Ascending aorta (tissue), 2 donors: Measurements from ENCODE around the gene ANKHD1. TPM values are rescaled to one million over a fixed set of nuclear protein-coding genes. Genes with fewer than 3 reads are reported as not detected.

Experiments used
- DNase-seq, 2 donors: peaks; one replicate each; pipeline ENCODE4 v3.0.0-alpha.2; 2019; ENCODE audit warnings: low spot score in 2 of 2
- H3K27ac ChIP-seq, 2 donors: fragments of 200-600 bp; sonication (generic); one replicate each; pipeline ENCODE4 v1.5.1; 2016 to 2017; ENCODE audit warnings: mild to moderate bottlenecking in 1 of 2
- H3K27me3 ChIP-seq: fragments of 200-600 bp; sonication (generic); one replicate; pipeline ENCODE4 v1.5.1; 2017
- H3K36me3 ChIP-seq, 2 donors: fragments of 200-600 bp; sonication (generic); one replicate each; pipeline ENCODE4 v1.5.1; 2016
- H3K4me1 ChIP-seq, 2 donors: fragments of 200-600 bp; sonication (generic); one replicate each; pipeline ENCODE4 v1.5.1; 2016 to 2017; ENCODE audit warnings: mild to moderate bottlenecking in 1 of 2
- H3K4me3 ChIP-seq, 2 donors: fragments of 200-600 bp; sonication (generic); one replicate each; pipeline ENCODE4 v1.5.1; 2016 to 2017; ENCODE audit warnings: mild to moderate bottlenecking in 1 of 2
- H3K9me3 ChIP-seq, 2 donors: fragments of 200-600 bp; sonication (generic); one replicate each; pipeline ENCODE4 v1.5.1; 2016
- intact Hi-C: fragments of 100-400 bp; cut with DNase I; formaldehyde crosslinking; loops from one replicate; pipeline ENCODE4 v1.15.1; 2023
- total RNA-seq: library from RNA; depleted of rRNA; stranded (reverse); fragments of >200 nt; gene quantifications from one replicate; pipeline ENCODE4 v1.1.0, GENCODE V29; 2016
- TF ChIP-seq, protein P1 (sequence below), 3 experiments: fragments of 200-600 bp in 2 of 3; fragments of 450-650 bp in 1 of 3; sonication (generic) in 2 of 3; IDR thresholded peaks; one replicate each; pipeline ENCODE4 v1.5.1; 2016 to 2019; ENCODE audit warnings: antibody characterized with exemption in 3 of 3, mild to moderate bottlenecking in 1 of 3, moderate library complexity in 1 of 3

Gene ANKHD1
- total RNA-seq, 1 donor from 2014 or later: 73.4 TPM

- DNase-seq: no peak
- Histone ChIP-seq H3K9me3 (no peaks in the 10 kb centered on the region), H3K4me1 (peaks cover 10 to 28% of the 10 kb centered on the region in 2 donors), H3K36me3 (peaks cover 17 to 20% of the 10 kb centered on the region in 2 donors), H3K4me3 (no peak overlapping the region), H3K27me3 (no peaks in the 10 kb centered on the region), H3K27ac (no peak overlapping the region)
- TF ChIP-seq, protein P1, sequence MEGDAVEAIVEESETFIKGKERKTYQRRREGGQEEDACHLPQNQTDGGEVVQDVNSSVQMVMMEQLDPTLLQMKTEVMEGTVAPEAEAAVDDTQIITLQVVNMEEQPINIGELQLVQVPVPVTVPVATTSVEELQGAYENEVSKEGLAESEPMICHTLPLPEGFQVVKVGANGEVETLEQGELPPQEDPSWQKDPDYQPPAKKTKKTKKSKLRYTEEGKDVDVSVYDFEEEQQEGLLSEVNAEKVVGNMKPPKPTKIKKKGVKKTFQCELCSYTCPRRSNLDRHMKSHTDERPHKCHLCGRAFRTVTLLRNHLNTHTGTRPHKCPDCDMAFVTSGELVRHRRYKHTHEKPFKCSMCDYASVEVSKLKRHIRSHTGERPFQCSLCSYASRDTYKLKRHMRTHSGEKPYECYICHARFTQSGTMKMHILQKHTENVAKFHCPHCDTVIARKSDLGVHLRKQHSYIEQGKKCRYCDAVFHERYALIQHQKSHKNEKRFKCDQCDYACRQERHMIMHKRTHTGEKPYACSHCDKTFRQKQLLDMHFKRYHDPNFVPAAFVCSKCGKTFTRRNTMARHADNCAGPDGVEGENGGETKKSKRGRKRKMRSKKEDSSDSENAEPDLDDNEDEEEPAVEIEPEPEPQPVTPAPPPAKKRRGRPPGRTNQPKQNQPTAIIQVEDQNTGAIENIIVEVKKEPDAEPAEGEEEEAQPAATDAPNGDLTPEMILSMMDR (IDR thresholded peaks at IDR 0.05): no peak
- intact Hi-C loops: no loop called here
These were observed 152.0 kb downstream of the ANKHD1 start for GRCh38 chr5:140553657-140554056.

GRCh38 chr5:140554454-140554853 is 152.8 kb downstream of the ANKHD1 start:
- H3K36me3 ChIP-seq: peaks cover 17 to 20% of the 10 kb centered on the region in 2 donors
- intact Hi-C loops: no loop called here
- no peaks in the 10 kb centered on the region for H3K9me3 ChIP-seq
- no peak overlapping the region for H3K4me3 ChIP-seq
- TF ChIP-seq, protein P1 (IDR thresholded peaks at IDR 0.05): no peak
- H3K27ac ChIP-seq: no peak overlapping the region
- DNase-seq: no peak
- H3K27me3 ChIP-seq: no peaks in the 10 kb centered on the region
- H3K4me1 ChIP-seq: peaks cover 3 to 21% of the 10 kb centered on the region in 2 donors

GRCh38 chr5:140555747-140556312 is 154.2 kb downstream of the ANKHD1 start:
- H3K4me3 ChIP-seq: peak overlapping the region; percentile 68 to 74
- DNase-seq: no peak

DNA sequence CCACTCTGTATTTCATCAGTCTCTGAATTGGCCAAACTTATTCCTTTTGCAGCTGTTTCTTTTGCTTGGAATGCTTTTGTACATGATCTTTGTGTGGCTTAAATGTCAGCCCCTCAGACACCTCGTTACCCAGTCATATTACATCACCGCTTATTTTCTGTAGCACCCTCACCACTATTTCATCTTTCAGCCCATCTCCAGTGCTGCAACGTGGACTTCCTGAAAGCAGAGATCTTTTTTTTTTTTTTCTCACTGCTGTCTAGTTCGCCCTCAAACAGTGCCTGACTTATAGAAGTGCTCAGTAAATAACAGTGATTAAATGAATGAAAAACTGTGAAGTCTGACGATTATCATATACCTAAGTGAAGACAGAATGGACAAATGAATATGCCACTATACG is 154.8 kb downstream of the ANKHD1 start:
- peaks cover 9 to 13% of the 10 kb centered on the region in 2 donors for H3K36me3 ChIP-seq
- no peaks in the 10 kb centered on the region for H3K9me3 ChIP-seq
- H3K4me1 ChIP-seq: peaks cover 0 to 18% of the 10 kb centered on the region in 2 donors
- intact Hi-C loops: loop anchor here (2.0 to 5.0 kb wide), 2 partner anchors 154 to 379 kb away; partner anchors contain the start of gene CYSTM1
- DNase-seq: no peak
- peak overlapping the region; percentile 68 to 74 for H3K4me3 ChIP-seq
- TF ChIP-seq, protein P1 (IDR thresholded peaks at IDR 0.05): no peak
- H3K27ac ChIP-seq: peak overlapping the region; percentile 19 to 88
- H3K27me3 ChIP-seq: no peaks in the 10 kb centered on the region

More at GRCh38 chr5:140555747-140556312, 154.2 kb downstream of the ANKHD1 start:
- TF ChIP-seq, protein P1 (IDR thresholded peaks at IDR 0.05): no peak
- Histone ChIP-seq H3K4me1 (peaks cover 0 to 18% of the 10 kb centered on the region in 2 donors), H3K27ac (peak overlapping the region in 1 of 2 donors; percentile 19), H3K9me3 (no peaks in the 10 kb centered on the region), H3K36me3 (peaks cover 10 to 14% of the 10 kb centered on the region in 2 donors), H3K27me3 (no peaks in the 10 kb centered on the region)
- intact Hi-C loops: loop anchor here (2.0 to 5.0 kb wide), 2 partner anchors 153 to 379 kb away; partner anchors contain the start of gene CYSTM1

DNA sequence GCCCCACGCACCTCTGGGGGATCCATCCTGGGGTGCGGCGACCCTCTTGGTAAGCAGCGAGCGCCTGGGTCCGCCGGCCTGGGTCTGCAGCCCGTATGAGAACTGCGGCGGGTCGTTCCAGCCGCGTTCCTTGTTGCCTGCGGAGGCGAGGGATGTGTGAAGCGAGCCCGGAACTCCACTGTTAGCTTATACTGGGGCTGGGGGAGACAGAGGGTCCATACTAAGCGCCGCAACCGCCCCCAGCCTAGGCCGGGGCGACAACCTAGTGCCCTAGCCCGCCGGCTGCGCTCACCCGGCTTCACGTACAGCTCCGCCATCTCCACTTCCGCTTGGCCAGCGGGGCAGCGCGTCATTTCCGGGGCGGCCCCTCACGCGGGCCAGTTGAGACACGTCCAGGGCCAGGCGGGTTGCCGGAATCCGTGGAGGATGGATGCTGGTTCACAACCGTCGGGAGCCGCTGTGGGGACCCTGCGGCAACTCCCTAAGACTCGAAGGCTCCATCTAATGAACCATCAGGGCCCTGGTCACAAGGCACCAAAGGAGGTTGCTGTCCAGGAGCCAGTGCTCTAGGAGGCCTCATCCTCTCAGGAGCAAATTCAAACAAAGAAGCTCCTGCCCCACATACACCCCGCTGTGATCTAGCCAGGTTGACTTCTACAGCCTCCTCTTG is 155.6 kb downstream of the ANKHD1 start, which contains the start of gene SRA1:
TSS of gene SRA1 (minus strand) at position 338 of the 670 bp plus-strand sequence. CDS start at position 317, 21 bp downstream.
- no peaks in the 10 kb centered on the region for H3K9me3 ChIP-seq
- peaks cover 7 to 19% of the 10 kb centered on the region in 2 donors for H3K36me3 ChIP-seq
- peak; percentile 79 to 97 for DNase-seq
- H3K27ac ChIP-seq: peak within 1 kb of the TSS; percentile 82 to 88
- intact Hi-C loops: loop anchor here (1.0 to 5.0 kb wide), 3 partner anchors 10 to 380 kb away; partner anchors contain the start of genes CYSTM1 and EIF4EBP3
- peak within 1 kb of the TSS; percentile 68 to 74 for H3K4me3 ChIP-seq
- peaks cover 0 to 18% of the 10 kb centered on the region in 2 donors for H3K4me1 ChIP-seq
- no peaks in the 10 kb centered on the region for H3K27me3 ChIP-seq
- TF ChIP-seq, protein P1 (IDR thresholded peaks at IDR 0.05): no peak
